GM23248 (cell line): Measurements from ENCODE around the gene TYSND1. TPM values are rescaled to one million over a fixed set of nuclear protein-coding genes. Genes with fewer than 3 reads are reported as not detected.

Source experiments
- DNase-seq: peaks from one replicate; pipeline ENCODE4 v3.0.0-alpha.2; 2015
- H2AFZ ChIP-seq: fragments of 200-600 bp; sonication (generic); 2 replicates; pipeline ENCODE4 v1.6.1; 2016; ENCODE audit warnings: antibody characterized with exemption
- H3F3A ChIP-seq: fragments of 200-600 bp; sonication (generic); 2 replicates; pipeline ENCODE4 v1.6.1; 2016; ENCODE audit warnings: mild to moderate bottlenecking, antibody characterized with exemption, mixed run types; ENCODE audit not compliant: insufficient read depth
- H3K27ac ChIP-seq: fragments of 200-600 bp; sonication (generic); 2 replicates; pipeline ENCODE4 v1.5.1; 2016; ENCODE audit warnings: mild to moderate bottlenecking
- H3K27me3 ChIP-seq: fragments of 200-600 bp; sonication (generic); replicated peaks from 2 replicates; pipeline ENCODE4 v1.6.1; 2016; ENCODE audit warnings: mild to moderate bottlenecking; ENCODE audit not compliant: insufficient read depth
- H3K36me3 ChIP-seq: fragments of 200-600 bp; sonication (generic); 2 replicates; pipeline ENCODE4 v1.6.1; 2016; ENCODE audit warnings: low read depth, mild to moderate bottlenecking
- H3K4me1 ChIP-seq: fragments of 200-600 bp; sonication (generic); 2 replicates; pipeline ENCODE4 v1.6.1; 2016; ENCODE audit warnings: mild to moderate bottlenecking; ENCODE audit not compliant: insufficient read depth
- H3K4me2 ChIP-seq: fragments of 200-600 bp; sonication (generic); one replicate; pipeline ENCODE4 v1.6.1; 2016; ENCODE audit warnings: mild to moderate bottlenecking; ENCODE audit not compliant: unreplicated experiment
- H3K4me3 ChIP-seq: fragments of 200-600 bp; sonication (generic); 2 replicates; pipeline ENCODE4 v1.5.1; 2016; ENCODE audit warnings: mild to moderate bottlenecking
- H3K79me2 ChIP-seq: fragments of 200-600 bp; sonication (generic); 2 replicates; pipeline ENCODE4 v1.6.1; 2016; ENCODE audit warnings: mild to moderate bottlenecking; ENCODE audit not compliant: insufficient read depth
- H3K9ac ChIP-seq: fragments of 200-600 bp; sonication (generic); 2 replicates; pipeline ENCODE4 v1.6.1; 2016; ENCODE audit warnings: mild to moderate bottlenecking
- H3K9me2 ChIP-seq: fragments of 200-600 bp; sonication (generic); 2 replicates; pipeline ENCODE4 v1.6.1; 2016; ENCODE audit warnings: mixed run types, mild to moderate bottlenecking, moderate library complexity; ENCODE audit not compliant: insufficient read depth
- H3K9me3 ChIP-seq: fragments of 200-600 bp; sonication (generic); one replicate; pipeline ENCODE4 v1.6.1; 2017; ENCODE audit warnings: low read depth
- H4K20me1 ChIP-seq: fragments of 200-600 bp; sonication (generic); 2 replicates; pipeline ENCODE4 v1.6.0; 2016; ENCODE audit not compliant: insufficient read depth
- EZH2 ChIP-seq: fragments of 200-600 bp; sonication (generic); IDR thresholded peaks from 2 replicates; pipeline ENCODE4 v1.6.1; 2018; ENCODE audit warnings: antibody characterized with exemption, mild to moderate bottlenecking; ENCODE audit not compliant: insufficient read depth, poor library complexity, severe bottlenecking
- EZH2phosphoT487 ChIP-seq: fragments of 200-600 bp; sonication (generic); IDR thresholded peaks from 2 replicates; pipeline ENCODE4 v1.6.1; 2018; ENCODE audit warnings: antibody characterized with exemption, moderate library complexity, mild to moderate bottlenecking, low read depth; ENCODE audit not compliant: insufficient read depth
- WGBS, 2 experiments: methylation state at CpG; one replicate each; pipeline ENCODE4 v1.1.6; 2015 to 2017; ENCODE audit warnings: low lambda C conversion rate in 2 of 2, low coverage in 1 of 2; ENCODE audit errors: missing lambda C conversion rate in 2 of 2; 5-methylcytosine and 5-hydroxymethylcytosine counted together
- in situ Hi-C: fragments of 300-500 bp; cut with MboI; formaldehyde crosslinking; loops from 2 replicates; pipeline ENCODE4 v1.15.0; 2020
- polyA plus RNA-seq: library from polyadenylated mRNA; unstranded; fragments of >200 nt; fragmentation: Nextera tagmentation; extraction: Ambion mirVana; gene quantifications from 2 replicates; pipeline ENCODE4 v1.2.1, GENCODE V29; 2016
- total RNA-seq: library from RNA; depleted of rRNA; stranded (reverse); fragments of >200 nt; shearing (Covaris generic); gene quantifications from 2 replicates; pipeline ENCODE4 v1.2.3, GENCODE V29; 2014; rRNA removed

The TYSND1 gene
- total and polyA plus RNA-seq, 2 experiments from 2014 or later: 4.0 to 6.4 TPM

GRCh38 chr10:70090013-70090412 is 56.5 kb downstream of the TYSND1 start:
- in situ Hi-C loops: no loop called here
- Histone ChIP-seq H3K4me2 (no peak overlapping the region), H3K36me3 (0 out of 2 replicates have a peak, but pooled peaks cover 3% of the 10 kb centered on the region), H3K79me2 (no peaks in the 10 kb centered on the region), H3K9me2 (no peaks in the 10 kb centered on the region), H3K27me3 (no peaks in the 10 kb centered on the region), H3K9ac (no peak overlapping the region), H2AFZ (no peak overlapping the region), H3K9me3 (no peaks in the 10 kb centered on the region), H3K4me1 (no peaks in the 10 kb centered on the region), H3K4me3 (no peak overlapping the region), H4K20me1 (no peaks in the 10 kb centered on the region), H3F3A (no peaks in the 10 kb centered on the region), H3K27ac (no peak overlapping the region)
- TF ChIP-seq EZH2: no peak
- no peak for TF ChIP-seq EZH2phosphoT487
- 89 to 90% methylated on average over 8 of the region's 8 CpGs for WGBS, 2 experiments
- DNase-seq: peak; percentile 32

GRCh38 chr10:70088308-70088698 is 58.2 kb downstream of the TYSND1 start:
- Histone ChIP-seq H4K20me1 (no peaks in the 10 kb centered on the region), H3K9ac (no peak overlapping the region), H3F3A (no peaks in the 10 kb centered on the region), H3K79me2 (no peaks in the 10 kb centered on the region), H3K27ac (no peak overlapping the region), H2AFZ (no peak overlapping the region), H3K9me3 (no peaks in the 10 kb centered on the region), H3K27me3 (no peaks in the 10 kb centered on the region), H3K4me1 (no peaks in the 10 kb centered on the region), H3K4me2 (no peak overlapping the region), H3K36me3 (0 out of 2 replicates have a peak, but pooled peaks cover 3% of the 10 kb centered on the region), H3K9me2 (no peaks in the 10 kb centered on the region), H3K4me3 (no peak overlapping the region)
- WGBS, 2 experiments: 72 to 77% methylated on average over 3 of the region's 3 CpGs
- in situ Hi-C loops: no loop called here
- TF ChIP-seq EZH2phosphoT487 (no peak), EZH2 (no peak)
- no peak for DNase-seq

Other genes with a start within 250 kb of the TYSND1 start
- 9.2 and 14.7 TPM in 2 replicates for gene MACROH2A2, start 93.9 kb downstream of the TYSND1 start, total RNA-seq
- gene MACROH2A2, start 93.9 kb downstream of the TYSND1 start, polyA plus RNA-seq: 11.4 and 11.7 TPM in 2 replicates
- 5.7 and 7.1 TPM in 2 replicates for gene AIFM2, start 13.9 kb downstream of the TYSND1 start, total RNA-seq
- gene AIFM2, start 13.9 kb downstream of the TYSND1 start, polyA plus RNA-seq: 8.1 and 10.3 TPM in 2 replicates
- gene SAR1A, start 23.8 kb upstream of the TYSND1 start, total RNA-seq: 153 and 163 TPM in 2 replicates
- gene SAR1A, start 23.8 kb upstream of the TYSND1 start, polyA plus RNA-seq: 181 and 186 TPM in 2 replicates
- 105 and 117 TPM in 2 replicates for gene PPA1, start 86.7 kb upstream of the TYSND1 start, total RNA-seq
- gene PPA1, start 86.7 kb upstream of the TYSND1 start, polyA plus RNA-seq: 103 and 110 TPM in 2 replicates
- gene NPFFR1, start 137.3 kb upstream of the TYSND1 start, total RNA-seq: not detected in 2 replicates
- not detected in 2 replicates for gene NPFFR1, start 137.3 kb upstream of the TYSND1 start, polyA plus RNA-seq
- 4.9 and 6.6 TPM in 2 replicates for gene LRRC20, start 235.9 kb upstream of the TYSND1 start, total RNA-seq
- gene LRRC20, start 235.9 kb upstream of the TYSND1 start, polyA plus RNA-seq: 1.5 and 1.8 TPM in 2 replicates